CD4-positive, alpha-beta T cell treated with Interleukin-21 for 1 hour (primary cell): ENCODE measurements around the gene MAJIN.
"Not testable (repeated sequence)": the region's sequence is repeated elsewhere in the genome, so short reads cannot be mapped to it uniquely, and the experiment has no call there.

ENCODE experiments used
- DNase-seq: peaks from one replicate; pipeline ENCODE4 v3.0.0-alpha.2; 2020

The MAJIN gene

GRCh38 chr11:64989416-64989815 is 17.5 kb upstream of the MAJIN start:
- no peak for DNase-seq

GRCh38 chr11:64987998-64988854 is 16.3 kb upstream of the MAJIN start:
- no peak for DNase-seq

GRCh38 chr11:64983339-64983738 is 11.4 kb upstream of the MAJIN start:
- DNase-seq = not testable (repeated sequence)

- DNase-seq = no peak
These were observed 4.7 kb upstream of the MAJIN start for GRCh38 chr11:64976651-64977050.

DNA sequence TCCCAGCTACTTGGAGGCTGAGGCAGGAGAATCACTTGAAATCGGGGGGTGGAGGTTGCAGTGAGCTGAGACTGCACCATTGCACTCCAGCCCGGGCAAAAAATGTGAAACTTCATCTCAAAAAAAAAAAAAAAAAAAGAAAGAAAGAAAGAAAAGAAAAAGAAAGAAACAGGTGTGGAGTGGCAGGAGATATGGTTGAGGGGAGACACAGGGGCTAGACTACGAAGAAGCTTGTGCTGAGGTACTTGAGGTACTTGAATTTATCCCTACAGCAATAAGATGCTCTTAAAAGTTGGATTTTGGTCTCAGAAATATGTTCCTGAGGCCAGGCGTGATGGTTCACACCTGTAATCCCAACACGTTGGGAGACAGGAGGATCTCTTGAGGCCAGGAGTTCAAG is 2.2 kb upstream of the MAJIN start:
- no peak for DNase-seq

DNA sequence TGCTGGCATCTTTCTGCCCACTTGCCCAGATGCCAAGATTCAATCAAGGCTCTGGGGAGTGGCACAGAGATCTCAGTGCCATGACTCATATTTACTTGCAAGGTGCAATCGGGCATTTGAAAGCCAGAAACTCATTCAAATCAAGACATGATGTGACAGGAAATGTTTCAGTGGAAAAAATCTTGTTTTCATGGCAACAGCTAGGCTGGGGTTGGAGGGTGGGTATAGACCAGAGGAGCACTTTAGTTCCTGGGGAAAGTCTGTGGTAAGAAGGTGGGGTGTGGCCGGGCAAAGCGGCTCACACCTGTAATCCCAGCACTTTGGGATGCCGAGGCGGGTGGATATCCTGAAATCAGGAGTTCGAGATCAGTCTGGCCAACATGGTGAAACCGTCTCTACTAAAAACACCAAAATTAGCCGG is 1.2 kb downstream of the MAJIN start:
- DNase-seq = peak; percentile 17

GRCh38 chr11:64969209-64969608 is 2.7 kb downstream of the MAJIN start:
- DNase-seq = no peak

GRCh38 chr11:64967375-64967774 is 4.5 kb downstream of the MAJIN start:
- no peak for DNase-seq

DNA sequence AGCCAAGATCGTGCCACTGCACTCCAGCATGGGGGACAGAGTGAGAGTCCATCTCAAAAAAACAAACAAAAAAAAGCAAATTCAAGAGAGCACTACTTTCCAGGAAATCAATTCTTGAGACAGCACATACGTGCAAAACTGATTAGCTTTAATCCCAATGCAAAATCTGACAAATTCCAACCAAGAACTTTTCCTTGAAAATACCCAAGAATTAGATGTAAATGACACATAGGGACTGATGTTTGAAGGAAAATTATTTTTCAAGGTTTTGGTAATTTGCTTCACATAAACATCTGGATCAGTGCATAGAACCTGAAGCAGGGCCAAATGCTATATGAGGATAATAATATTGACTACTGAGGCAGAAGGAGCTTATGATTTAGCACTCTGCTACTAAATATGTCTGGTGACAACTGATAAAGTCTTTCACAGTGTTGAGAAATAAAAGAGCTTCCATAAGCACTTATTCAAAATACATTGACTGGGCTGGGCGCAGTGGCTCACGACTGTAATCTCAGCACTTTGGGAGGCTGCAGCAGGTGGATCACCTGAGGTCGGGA is 8.8 kb downstream of the MAJIN start:
- DNase-seq = no peak

DNA sequence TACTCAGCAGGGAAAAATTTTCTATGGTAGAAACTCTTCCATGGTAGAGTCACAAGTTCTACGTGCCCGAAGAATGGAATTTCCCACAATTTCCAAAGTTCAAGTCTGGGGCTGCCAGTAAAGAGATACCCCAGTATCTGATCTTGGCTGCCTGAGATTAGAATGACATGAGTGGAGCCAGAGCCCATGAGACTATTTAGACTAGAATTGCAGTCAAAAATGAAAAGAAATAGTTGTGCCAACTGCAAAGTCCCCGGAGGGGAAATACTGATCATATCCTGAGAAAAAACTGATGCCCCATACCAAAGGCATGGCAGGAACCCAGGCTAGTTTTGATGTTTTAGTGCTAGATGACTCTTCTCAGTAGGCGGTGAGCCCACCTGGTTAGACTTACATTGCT is 11.2 kb downstream of the MAJIN start:
- no peak for DNase-seq

- DNase-seq = no peak
These were observed 12.4 kb downstream of the MAJIN start for GRCh38 chr11:64959498-64959897.

DNA sequence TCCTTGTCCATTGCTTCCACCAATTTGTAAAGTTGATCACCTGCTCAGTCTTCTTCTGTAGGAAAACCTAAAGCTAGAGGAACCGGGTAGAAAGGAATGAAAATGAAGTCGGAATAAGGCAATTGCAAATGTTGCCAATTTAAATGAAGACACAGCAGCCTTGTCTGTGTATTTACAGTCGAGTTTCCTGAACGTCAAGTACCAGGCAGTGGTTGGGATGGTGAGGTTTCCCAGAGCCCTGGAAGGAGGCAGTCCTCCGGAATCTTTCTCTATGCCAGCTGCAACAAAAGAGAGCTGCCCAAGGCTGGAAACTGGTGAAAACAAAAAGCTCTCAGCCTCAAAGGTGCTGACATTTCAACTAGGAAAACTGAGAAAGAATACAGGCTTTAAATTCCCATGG is 17.7 kb downstream of the MAJIN start:
- DNase-seq = no peak

DNA sequence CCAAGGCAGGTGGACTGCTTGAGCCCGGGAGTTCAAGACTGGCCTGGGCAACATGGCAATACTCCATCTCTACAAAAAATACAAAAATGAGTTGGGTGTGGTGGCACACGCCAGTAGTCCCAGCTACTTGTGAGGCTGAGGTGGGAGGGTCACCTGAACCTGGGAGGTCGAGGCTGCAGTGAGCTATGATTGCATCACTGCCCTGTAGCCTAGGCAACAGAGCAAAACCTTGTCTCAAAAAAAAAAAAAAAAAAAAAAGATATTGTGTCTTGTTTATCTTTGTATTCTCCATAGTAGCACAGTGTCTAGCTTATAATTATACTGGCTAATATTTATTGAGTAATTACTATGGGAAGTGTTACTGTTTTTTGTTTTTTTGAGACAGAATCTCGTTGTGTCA is 20.4 kb downstream of the MAJIN start:
- no peak for DNase-seq

DNA sequence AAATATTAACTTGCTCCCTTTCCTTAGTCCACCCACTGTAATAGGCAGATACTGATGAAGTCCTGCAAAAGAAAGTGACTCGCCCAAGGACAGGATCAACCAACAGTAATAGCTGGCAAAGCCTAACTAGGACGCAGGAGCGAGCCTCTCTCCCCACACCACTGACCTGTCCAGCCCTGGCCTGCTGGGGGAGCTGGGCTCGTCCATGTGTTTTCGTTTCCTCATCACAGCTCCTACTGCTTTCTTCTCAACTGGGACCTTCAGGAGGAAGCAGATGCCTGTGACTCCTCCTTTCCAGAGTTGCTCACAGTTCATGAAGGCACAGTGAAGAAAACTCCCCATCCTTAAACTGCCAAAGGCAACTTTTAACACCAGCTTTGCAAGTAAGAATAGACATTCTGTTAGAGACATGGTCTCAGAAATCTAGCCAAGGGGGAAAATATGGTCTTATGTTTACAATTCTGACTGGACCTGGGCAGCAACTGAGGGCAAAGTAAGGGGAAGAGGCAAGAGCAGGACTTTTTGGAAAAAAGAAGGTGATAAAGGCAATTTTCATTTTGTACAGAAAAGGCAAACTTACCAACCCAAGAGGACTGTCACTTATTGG is 24.6 kb downstream of the MAJIN start:
- DNase-seq = no peak

- no peak for DNase-seq
These were observed 35.4 kb downstream of the MAJIN start for GRCh38 chr11:64936539-64936938.

GRCh38 chr11:64935359-64936081 is 36.4 kb downstream of the MAJIN start, which contains the start of gene GPHA2:
GPHA2 (minus strand) TSS chr11:64935893; CDS start chr11:64935460, 433 bp downstream.
- no peak for DNase-seq

- no peak for DNase-seq
These were observed 37.1 kb downstream of the MAJIN start for GRCh38 chr11:64934682-64935358.

GRCh38 chr11:64933935-64934681 is 37.8 kb downstream of the MAJIN start:
- no peak for DNase-seq

DNA sequence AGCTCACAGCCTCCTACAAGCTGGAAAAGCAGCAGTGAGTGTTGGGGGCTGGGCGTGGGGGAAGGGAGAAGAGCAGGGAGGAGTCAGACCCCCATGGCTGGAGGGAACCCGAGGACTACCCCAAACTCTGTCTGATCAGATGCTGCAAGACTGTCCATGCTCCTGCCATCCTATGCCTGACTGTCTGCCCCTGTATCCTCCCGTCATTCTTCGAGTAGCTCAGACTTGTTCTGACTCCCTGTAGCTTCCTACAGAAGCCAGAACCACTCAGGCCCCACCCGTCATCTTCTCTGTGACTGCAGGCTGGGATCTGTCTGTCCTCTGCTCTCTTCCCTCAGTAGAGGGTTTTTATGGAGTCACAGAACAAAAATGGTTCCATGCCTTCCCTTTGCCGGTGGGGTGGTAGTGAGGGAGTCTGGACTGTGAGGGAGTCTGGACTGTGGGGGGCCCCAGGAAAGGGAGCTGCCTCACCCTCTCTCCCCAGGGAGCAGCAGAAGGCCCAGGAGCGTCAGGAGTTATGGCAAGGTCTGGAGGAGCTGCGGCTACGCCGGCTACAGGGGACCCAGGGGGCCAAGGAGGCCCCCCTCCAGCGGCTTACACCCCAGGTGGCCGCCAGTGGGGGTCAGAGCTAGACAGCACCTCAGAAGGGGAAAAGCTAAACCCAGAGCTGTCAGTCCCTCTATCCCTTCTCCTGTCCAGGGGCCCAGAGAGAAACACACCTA is 38.5 kb downstream of the MAJIN start:
- no peak for DNase-seq

GRCh38 chr11:64932324-64932723 is 39.6 kb downstream of the MAJIN start:
- no peak for DNase-seq

DNA sequence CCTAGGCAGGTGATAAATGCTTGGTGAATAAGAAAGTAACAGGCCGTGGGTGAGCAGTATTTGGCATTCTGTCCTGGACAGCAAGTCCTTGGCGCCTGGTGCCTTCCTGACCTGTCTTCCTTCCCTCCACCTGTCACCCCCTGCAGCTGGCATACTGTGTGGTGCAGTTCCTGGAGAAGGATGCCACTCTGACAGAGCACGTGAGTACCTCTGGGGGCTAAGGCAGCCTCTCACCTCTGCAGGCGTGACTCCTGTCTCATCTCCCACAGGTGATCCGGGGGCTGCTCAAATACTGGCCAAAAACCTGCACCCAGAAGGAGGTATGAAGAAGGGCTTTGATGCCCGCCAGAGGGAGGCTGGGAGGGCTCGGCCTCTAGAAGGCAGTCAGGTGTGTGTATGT is 40.6 kb downstream of the MAJIN start:
- no peak for DNase-seq
